Activated CD4-positive, alpha-beta memory T cell treated with anti-CD3 and anti-CD28 coated beads for 36 hours (primary cell): ENCODE data around the gene PNMA8A. TPM values are rescaled to one million over a fixed set of nuclear protein-coding genes. Genes with fewer than 3 reads are reported as not detected.

Experiments
- CTCF ChIA-PET: fragments of 350-600 bp; sonication (Branson Sonifier 250); formaldehyde crosslinking; loops from one replicate; lab custom pipeline; 2021; ENCODE audit warnings: antibody characterized with exemption, inconsistent platforms; lab: Charles Lee
- POLR2A ChIA-PET: fragments of 350-600 bp; sonication (Branson Sonifier 250); formaldehyde crosslinking; loops from one replicate; lab custom pipeline; 2021; ENCODE audit warnings: antibody characterized with exemption; lab: Charles Lee
- DNase-seq: peaks from one replicate; pipeline ENCODE4 v3.0.0-alpha.2; 2020
- H3K27ac Mint-ChIP-seq: one replicate; pipeline ENCODE4 v1.8.0; 2021; ENCODE audit warnings: mixed read lengths
- H3K27me3 Mint-ChIP-seq: one replicate; pipeline ENCODE4 v1.8.0; 2021; ENCODE audit warnings: mixed read lengths
- H3K36me3 Mint-ChIP-seq: one replicate; pipeline ENCODE4 v1.8.0; 2021; ENCODE audit warnings: mixed read lengths
- H3K4me1 Mint-ChIP-seq: one replicate; pipeline ENCODE4 v1.8.0; 2021; ENCODE audit warnings: low read depth, mixed read lengths
- H3K4me3 Mint-ChIP-seq: one replicate; pipeline ENCODE4 v1.8.0; 2021; ENCODE audit warnings: mild to moderate bottlenecking, mixed read lengths
- H3K9me3 Mint-ChIP-seq: one replicate; pipeline ENCODE4 v1.8.0; 2021; ENCODE audit warnings: mixed read lengths
- intact Hi-C: fragments of 100-400 bp; cut with micrococcal nuclease; formaldehyde crosslinking; loops from one replicate; pipeline ENCODE4 v1.15.1; 2023
- total RNA-seq, 2 experiments: library from RNA; stranded (reverse); gene quantifications; one replicate each; pipeline ENCODE4 v1.2.3, GENCODE V29; 2021

The PNMA8A gene
- total RNA-seq, 2 experiments from 2014 or later, result 0.17 to 0.44 TPM

- H3K4me1 Mint-ChIP-seq, result peaks cover 4% of the 10 kb centered on the region
- no peaks in the 10 kb centered on the region for H3K36me3 Mint-ChIP-seq
- intact Hi-C loops, result no loop called here
- CTCF ChIA-PET, result interaction anchor here (1.2 kb wide), 1 partner anchor 38 kb away, joined by 3 read pairs; no protein-coding TSS in a partner anchor
- peaks cover 49% of the 10 kb centered on the region for H3K27me3 Mint-ChIP-seq
- no peak overlapping the region for H3K4me3 Mint-ChIP-seq
- DNase-seq, result peak; percentile 35
- no peak overlapping the region for H3K27ac Mint-ChIP-seq
- H3K9me3 Mint-ChIP-seq, result no peaks in the 10 kb centered on the region
- POLR2A ChIA-PET, result no interaction called here
Measured at GRCh38 chr19:46478356-46478986, 7.1 kb upstream of the PNMA8A start.

GRCh38 chr19:46475986-46476385 lies 4.6 kb upstream of the PNMA8A start:
- Mint-ChIP-seq H3K36me3 (no peaks in the 10 kb centered on the region), H3K27me3 (peaks cover 53% of the 10 kb centered on the region), H3K4me1 (peaks cover 8% of the 10 kb centered on the region), H3K9me3 (no peaks in the 10 kb centered on the region), H3K27ac (no peak overlapping the region), H3K4me3 (no peak overlapping the region)
- DNase-seq, result no peak
- ChIA-PET POLR2A (no interaction called here), CTCF (interaction anchor here (0.8 kb wide), 1 partner anchor 18 kb away, joined by 4 read pairs; no protein-coding TSS in a partner anchor)
- intact Hi-C loops, result no loop called here

DNA sequence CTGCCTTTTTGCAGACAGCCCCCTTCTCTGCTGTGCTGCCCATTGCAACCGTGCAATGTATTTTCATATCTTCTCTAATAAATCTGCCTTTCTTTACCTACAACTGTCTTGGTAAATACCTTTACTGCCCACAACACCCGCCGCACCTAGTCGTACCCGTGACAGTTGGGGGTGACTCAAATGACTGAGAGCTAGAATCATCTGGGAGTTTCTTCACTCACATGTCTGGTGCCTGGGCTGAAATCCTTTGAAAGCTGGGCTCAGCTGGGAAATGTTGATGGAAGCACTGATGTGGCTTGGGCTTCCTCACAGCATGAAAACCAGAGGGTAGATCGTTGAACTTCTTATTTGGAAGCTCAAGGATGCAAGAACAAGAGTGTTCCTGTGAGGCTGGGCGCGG lies 2.8 kb upstream of the PNMA8A start:
- Mint-ChIP-seq H3K27ac (no peak overlapping the region), H3K4me3 (no peak overlapping the region), H3K9me3 (no peaks in the 10 kb centered on the region), H3K36me3 (no peaks in the 10 kb centered on the region), H3K27me3 (peaks cover 64% of the 10 kb centered on the region), H3K4me1 (peaks cover 8% of the 10 kb centered on the region)
- ChIA-PET CTCF (no interaction called here), POLR2A (no interaction called here)
- intact Hi-C loops, result no loop called here
- DNase-seq, result no peak

GRCh38 chr19:46472592-46472991 lies 1.2 kb upstream of the PNMA8A start:
- no peak overlapping the region for H3K27ac Mint-ChIP-seq
- peaks cover 8% of the 10 kb centered on the region for H3K4me1 Mint-ChIP-seq
- CTCF ChIA-PET, result no interaction called here
- intact Hi-C loops, result no loop called here
- peaks cover 63% of the 10 kb centered on the region for H3K27me3 Mint-ChIP-seq
- no peaks in the 10 kb centered on the region for H3K9me3 Mint-ChIP-seq
- POLR2A ChIA-PET, result no interaction called here
- no peaks in the 10 kb centered on the region for H3K36me3 Mint-ChIP-seq
- H3K4me3 Mint-ChIP-seq, result no peak overlapping the region
- DNase-seq, result no peak

- Mint-ChIP-seq H3K36me3 (no peaks in the 10 kb centered on the region), H3K27me3 (peaks cover 65% of the 10 kb centered on the region), H3K4me3 (no peak overlapping the region), H3K27ac (no peak overlapping the region), H3K4me1 (peaks cover 14% of the 10 kb centered on the region), H3K9me3 (no peaks in the 10 kb centered on the region)
- POLR2A ChIA-PET, result no interaction called here
- intact Hi-C loops, result no loop called here
- CTCF ChIA-PET, result interaction anchor here (0.5 kb wide), 1 partner anchor 62 kb away, joined by 3 read pairs; no protein-coding TSS in a partner anchor
- DNase-seq, result no peak
Measured at GRCh38 chr19:46471811-46472543, 614 bp upstream of the PNMA8A start.

DNA sequence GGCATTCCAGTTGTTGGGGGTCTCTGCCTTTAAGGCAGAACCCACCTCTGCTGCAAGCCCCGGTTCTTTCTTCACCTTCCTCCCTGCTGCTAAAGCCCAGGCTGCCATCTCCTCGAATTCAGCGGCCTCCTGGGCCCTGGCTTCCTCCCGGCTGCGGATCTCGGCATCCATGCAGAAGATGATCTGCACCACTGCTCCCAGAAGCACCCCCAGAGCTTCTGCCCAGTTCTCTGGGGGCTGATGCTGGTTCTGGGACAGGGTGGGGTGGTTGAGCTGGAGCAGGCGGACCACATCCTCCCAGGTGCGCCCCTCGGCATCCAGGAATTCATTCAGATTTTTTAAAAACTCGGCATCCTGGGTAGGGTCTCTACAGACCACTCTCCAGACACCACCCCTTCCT lies 987 bp downstream of the PNMA8A start:
- POLR2A ChIA-PET, result interaction anchor here (1.1 kb wide), 1 partner anchor 360 kb away, joined by 3 read pairs; no protein-coding TSS in a partner anchor
- Mint-ChIP-seq H3K27ac (no peak overlapping the region), H3K36me3 (no peaks in the 10 kb centered on the region), H3K4me3 (no peak overlapping the region), H3K4me1 (peaks cover 25% of the 10 kb centered on the region), H3K27me3 (peaks cover 67% of the 10 kb centered on the region), H3K9me3 (no peaks in the 10 kb centered on the region)
- intact Hi-C loops, result no loop called here
- no peak for DNase-seq
- CTCF ChIA-PET, result interaction anchor here (0.8 kb wide), 1 partner anchor 41 kb away, joined by 3 read pairs; no protein-coding TSS in a partner anchor

GRCh38 chr19:46469541-46470185 lies 1.7 kb downstream of the PNMA8A start:
- Mint-ChIP-seq H3K4me3 (no peak overlapping the region), H3K9me3 (no peaks in the 10 kb centered on the region), H3K27ac (no peak overlapping the region), H3K36me3 (no peaks in the 10 kb centered on the region), H3K4me1 (peaks cover 25% of the 10 kb centered on the region), H3K27me3 (peaks cover 70% of the 10 kb centered on the region)
- intact Hi-C loops, result no loop called here
- no peak for DNase-seq
- ChIA-PET CTCF (interaction anchor here (0.8 kb wide), 1 partner anchor 42 kb away, joined by 3 read pairs; no protein-coding TSS in a partner anchor), POLR2A (no interaction called here)

- ChIA-PET POLR2A (interaction anchor here (1.1 kb wide), 1 partner anchor 39 kb away, joined by 4 read pairs; no protein-coding TSS in a partner anchor), CTCF (interaction anchor here (0.7 to 1.4 kb wide), 3 partner anchors 40 to 64 kb away, joined by 3 to 4 read pairs (median 3); no protein-coding TSS in a partner anchor)
- peak; percentile 71 for DNase-seq
- Mint-ChIP-seq H3K36me3 (no peaks in the 10 kb centered on the region), H3K27ac (peak overlapping the region; percentile 8), H3K4me3 (no peak overlapping the region), H3K4me1 (peaks cover 21% of the 10 kb centered on the region), H3K27me3 (peaks cover 48% of the 10 kb centered on the region), H3K9me3 (no peaks in the 10 kb centered on the region)
- intact Hi-C loops, result no loop called here
Measured at GRCh38 chr19:46466536-46467196, 4.7 kb downstream of the PNMA8A start.

DNA sequence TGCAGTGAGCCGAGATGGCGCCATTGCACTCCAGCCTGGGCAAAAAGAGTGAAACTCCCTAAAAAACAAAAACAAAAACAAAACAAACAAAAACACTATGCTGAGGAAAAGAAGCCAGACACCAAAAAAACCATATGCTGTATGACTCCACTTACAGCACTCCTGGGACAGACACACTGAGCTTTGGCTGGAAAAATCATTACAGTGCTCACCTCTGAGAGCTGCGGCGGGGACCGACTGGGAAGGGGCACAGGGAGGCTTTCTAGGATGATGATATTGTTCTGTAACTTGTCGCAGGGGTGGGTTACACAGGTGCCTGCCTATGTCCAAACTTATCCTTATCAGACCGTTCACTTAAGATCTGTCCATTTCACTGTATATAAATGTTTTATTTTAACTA lies 7.8 kb downstream of the PNMA8A start:
- no peaks in the 10 kb centered on the region for H3K36me3 Mint-ChIP-seq
- no peaks in the 10 kb centered on the region for H3K9me3 Mint-ChIP-seq
- ChIA-PET POLR2A (no interaction called here), CTCF (no interaction called here)
- DNase-seq, result no peak
- H3K4me1 Mint-ChIP-seq, result peaks cover 21% of the 10 kb centered on the region
- H3K27me3 Mint-ChIP-seq, result peaks cover 32% of the 10 kb centered on the region
- H3K4me3 Mint-ChIP-seq, result no peak overlapping the region
- intact Hi-C loops, result no loop called here
- H3K27ac Mint-ChIP-seq, result no peak overlapping the region

DNA sequence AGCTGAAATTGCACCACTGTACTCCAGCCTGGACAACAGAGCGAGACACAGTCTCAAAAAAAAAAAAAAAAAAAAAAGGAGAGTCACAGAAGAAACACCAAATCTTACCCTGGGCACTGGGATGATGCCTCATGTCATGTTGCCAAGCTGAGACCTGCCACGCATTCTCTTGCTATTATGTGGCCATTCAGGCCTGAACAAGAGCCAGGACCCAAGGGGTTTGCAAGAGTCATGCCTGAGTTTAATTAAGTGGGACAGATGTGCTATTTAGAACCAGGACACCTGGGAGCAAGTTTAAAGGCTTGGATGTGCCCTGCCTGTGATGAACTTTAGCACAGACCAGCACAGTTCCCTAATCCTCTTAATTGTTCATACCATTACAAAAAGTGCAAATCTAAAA lies 9.8 kb downstream of the PNMA8A start:
- DNase-seq, result no peak
- Mint-ChIP-seq H3K27ac (no peak overlapping the region), H3K4me3 (no peak overlapping the region), H3K9me3 (no peaks in the 10 kb centered on the region), H3K36me3 (no peaks in the 10 kb centered on the region), H3K4me1 (peaks cover 7% of the 10 kb centered on the region), H3K27me3 (peaks cover 29% of the 10 kb centered on the region)
- intact Hi-C loops, result no loop called here
- POLR2A ChIA-PET, result no interaction called here
- CTCF ChIA-PET, result no interaction called here

GRCh38 chr19:46460981-46461380 lies 10.4 kb downstream of the PNMA8A start:
- intact Hi-C loops, result no loop called here
- Mint-ChIP-seq H3K4me3 (no peak overlapping the region), H3K4me1 (peaks cover 1% of the 10 kb centered on the region), H3K27ac (no peak overlapping the region), H3K9me3 (no peaks in the 10 kb centered on the region), H3K36me3 (no peaks in the 10 kb centered on the region), H3K27me3 (peaks cover 23% of the 10 kb centered on the region)
- POLR2A ChIA-PET, result no interaction called here
- DNase-seq, result no peak
- CTCF ChIA-PET, result no interaction called here

GRCh38 chr19:46460055-46460454 lies 11.3 kb downstream of the PNMA8A start:
- ChIA-PET POLR2A (no interaction called here), CTCF (no interaction called here)
- no peak for DNase-seq
- Mint-ChIP-seq H3K4me3 (no peak overlapping the region), H3K27ac (no peak overlapping the region), H3K27me3 (peaks cover 22% of the 10 kb centered on the region), H3K4me1 (no peaks in the 10 kb centered on the region), H3K9me3 (no peaks in the 10 kb centered on the region), H3K36me3 (no peaks in the 10 kb centered on the region)
- intact Hi-C loops, result no loop called here
